ENCODE measurements around the gene ZNF362.

ZNF362 gene

DNA sequence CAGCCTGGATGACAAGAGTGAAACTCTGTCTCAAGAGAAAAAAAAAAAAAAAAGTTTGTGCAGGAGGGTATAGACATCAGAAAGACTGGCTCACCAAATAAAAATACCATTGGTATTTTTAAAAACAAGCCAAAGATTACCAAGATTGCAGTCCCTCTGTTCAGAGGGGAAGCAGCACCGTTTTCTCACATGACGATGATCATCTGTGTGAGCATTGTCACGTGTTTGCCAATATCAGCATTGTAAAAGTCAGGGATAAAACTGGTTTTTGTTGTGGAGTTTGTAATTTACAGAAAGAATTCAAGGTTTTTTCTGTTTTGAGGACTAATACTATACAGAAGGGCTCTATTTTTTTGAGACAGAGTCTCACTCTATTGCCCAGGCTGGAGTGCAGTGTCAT, 26.5 kb downstream of the ZNF362 start:
- POLR2A ChIA-PET, result no interaction called here
- H3K4me1 ChIP-seq (ENCODE audit: control insufficient read depth, insufficient read depth, low read length), result no peaks in the 10 kb centered on the region
- CTCF ChIA-PET, result interaction anchor here (1.8 to 3.6 kb wide), 2 partner anchors 11 to 13 kb away, joined by 5 to 16 read pairs; no protein-coding TSS in a partner anchor

More for the DNA sequence above, 26.5 kb downstream of the ZNF362 start:
- no peak overlapping the region for H3K4me3 ChIP-seq (ENCODE audit: low read depth, low read length)
- TF ChIP-seq, protein P1, sequence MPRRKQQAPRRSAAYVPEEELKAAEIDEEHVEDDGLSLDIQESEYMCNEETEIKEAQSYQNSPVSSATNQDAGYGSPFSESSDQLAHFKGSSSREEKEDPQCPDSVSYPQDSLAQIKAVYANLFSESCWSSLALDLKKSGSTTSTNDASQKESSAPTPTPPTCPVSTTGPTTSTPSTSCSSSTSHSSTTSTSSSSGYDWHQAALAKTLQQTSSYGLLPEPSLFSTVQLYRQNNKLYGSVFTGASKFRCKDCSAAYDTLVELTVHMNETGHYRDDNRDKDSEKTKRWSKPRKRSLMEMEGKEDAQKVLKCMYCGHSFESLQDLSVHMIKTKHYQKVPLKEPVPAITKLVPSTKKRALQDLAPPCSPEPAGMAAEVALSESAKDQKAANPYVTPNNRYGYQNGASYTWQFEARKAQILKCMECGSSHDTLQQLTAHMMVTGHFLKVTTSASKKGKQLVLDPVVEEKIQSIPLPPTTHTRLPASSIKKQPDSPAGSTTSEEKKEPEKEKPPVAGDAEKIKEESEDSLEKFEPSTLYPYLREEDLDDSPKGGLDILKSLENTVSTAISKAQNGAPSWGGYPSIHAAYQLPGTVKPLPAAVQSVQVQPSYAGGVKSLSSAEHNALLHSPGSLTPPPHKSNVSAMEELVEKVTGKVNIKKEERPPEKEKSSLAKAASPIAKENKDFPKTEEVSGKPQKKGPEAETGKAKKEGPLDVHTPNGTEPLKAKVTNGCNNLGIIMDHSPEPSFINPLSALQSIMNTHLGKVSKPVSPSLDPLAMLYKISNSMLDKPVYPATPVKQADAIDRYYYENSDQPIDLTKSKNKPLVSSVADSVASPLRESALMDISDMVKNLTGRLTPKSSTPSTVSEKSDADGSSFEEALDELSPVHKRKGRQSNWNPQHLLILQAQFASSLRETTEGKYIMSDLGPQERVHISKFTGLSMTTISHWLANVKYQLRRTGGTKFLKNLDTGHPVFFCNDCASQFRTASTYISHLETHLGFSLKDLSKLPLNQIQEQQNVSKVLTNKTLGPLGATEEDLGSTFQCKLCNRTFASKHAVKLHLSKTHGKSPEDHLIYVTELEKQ (tag by site-specific recombination; IDR thresholded peaks at IDR 0.05; ENCODE audit: borderline replicate concordance), result no peak
- no peak for TF ChIP-seq ZNF629 (tag by site-specific recombination; IDR thresholded peaks at IDR 0.05)
- TF ChIP-seq, protein P2, sequence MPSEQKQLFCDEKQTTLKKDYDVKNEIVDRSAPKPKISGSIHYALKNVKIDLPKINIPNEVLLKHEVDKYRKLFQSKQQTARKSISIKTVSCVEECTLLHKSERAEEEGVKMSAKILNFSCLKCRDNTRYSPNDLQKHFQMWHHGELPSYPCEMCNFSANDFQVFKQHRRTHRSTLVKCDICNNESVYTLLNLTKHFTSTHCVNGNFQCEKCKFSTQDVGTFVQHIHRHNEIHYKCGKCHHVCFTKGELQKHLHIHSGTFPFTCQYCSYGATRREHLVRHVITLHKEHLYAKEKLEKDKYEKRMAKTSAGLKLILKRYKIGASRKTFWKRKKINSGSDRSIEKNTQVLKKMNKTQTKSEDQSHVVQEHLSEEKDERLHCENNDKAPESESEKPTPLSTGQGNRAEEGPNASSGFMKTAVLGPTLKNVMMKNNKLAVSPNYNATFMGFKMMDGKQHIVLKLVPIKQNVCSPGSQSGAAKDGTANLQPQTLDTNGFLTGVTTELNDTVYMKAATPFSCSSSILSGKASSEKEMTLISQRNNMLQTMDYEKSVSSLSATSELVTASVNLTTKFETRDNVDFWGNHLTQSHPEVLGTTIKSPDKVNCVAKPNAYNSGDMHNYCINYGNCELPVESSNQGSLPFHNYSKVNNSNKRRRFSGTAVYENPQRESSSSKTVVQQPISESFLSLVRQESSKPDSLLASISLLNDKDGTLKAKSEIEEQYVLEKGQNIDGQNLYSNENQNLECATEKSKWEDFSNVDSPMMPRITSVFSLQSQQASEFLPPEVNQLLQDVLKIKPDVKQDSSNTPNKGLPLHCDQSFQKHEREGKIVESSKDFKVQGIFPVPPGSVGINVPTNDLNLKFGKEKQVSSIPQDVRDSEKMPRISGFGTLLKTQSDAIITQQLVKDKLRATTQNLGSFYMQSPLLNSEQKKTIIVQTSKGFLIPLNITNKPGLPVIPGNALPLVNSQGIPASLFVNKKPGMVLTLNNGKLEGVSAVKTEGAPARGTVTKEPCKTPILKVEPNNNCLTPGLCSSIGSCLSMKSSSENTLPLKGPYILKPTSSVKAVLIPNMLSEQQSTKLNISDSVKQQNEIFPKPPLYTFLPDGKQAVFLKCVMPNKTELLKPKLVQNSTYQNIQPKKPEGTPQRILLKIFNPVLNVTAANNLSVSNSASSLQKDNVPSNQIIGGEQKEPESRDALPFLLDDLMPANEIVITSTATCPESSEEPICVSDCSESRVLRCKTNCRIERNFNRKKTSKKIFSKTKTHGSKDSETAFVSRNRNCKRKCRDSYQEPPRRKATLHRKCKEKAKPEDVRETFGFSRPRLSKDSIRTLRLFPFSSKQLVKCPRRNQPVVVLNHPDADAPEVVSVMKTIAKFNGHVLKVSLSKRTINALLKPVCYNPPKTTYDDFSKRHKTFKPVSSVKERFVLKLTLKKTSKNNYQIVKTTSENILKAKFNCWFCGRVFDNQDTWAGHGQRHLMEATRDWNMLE (tag by site-specific recombination; conservative IDR thresholded peaks at IDR 0.05; ENCODE audit: low read depth), result no peak
- TF ChIP-seq, protein P3, sequence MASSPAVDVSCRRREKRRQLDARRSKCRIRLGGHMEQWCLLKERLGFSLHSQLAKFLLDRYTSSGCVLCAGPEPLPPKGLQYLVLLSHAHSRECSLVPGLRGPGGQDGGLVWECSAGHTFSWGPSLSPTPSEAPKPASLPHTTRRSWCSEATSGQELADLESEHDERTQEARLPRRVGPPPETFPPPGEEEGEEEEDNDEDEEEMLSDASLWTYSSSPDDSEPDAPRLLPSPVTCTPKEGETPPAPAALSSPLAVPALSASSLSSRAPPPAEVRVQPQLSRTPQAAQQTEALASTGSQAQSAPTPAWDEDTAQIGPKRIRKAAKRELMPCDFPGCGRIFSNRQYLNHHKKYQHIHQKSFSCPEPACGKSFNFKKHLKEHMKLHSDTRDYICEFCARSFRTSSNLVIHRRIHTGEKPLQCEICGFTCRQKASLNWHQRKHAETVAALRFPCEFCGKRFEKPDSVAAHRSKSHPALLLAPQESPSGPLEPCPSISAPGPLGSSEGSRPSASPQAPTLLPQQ (tag by site-specific recombination; IDR thresholded peaks at IDR 0.05), result no peak
- TF ChIP-seq SETDB1 (IDR thresholded peaks at IDR 0.05; ENCODE audit: insufficient read length, low read length), result no peak
- no peak for TF ChIP-seq GLI4 (tag by site-specific recombination; IDR thresholded peaks at IDR 0.05)
- TF ChIP-seq, protein P4, sequence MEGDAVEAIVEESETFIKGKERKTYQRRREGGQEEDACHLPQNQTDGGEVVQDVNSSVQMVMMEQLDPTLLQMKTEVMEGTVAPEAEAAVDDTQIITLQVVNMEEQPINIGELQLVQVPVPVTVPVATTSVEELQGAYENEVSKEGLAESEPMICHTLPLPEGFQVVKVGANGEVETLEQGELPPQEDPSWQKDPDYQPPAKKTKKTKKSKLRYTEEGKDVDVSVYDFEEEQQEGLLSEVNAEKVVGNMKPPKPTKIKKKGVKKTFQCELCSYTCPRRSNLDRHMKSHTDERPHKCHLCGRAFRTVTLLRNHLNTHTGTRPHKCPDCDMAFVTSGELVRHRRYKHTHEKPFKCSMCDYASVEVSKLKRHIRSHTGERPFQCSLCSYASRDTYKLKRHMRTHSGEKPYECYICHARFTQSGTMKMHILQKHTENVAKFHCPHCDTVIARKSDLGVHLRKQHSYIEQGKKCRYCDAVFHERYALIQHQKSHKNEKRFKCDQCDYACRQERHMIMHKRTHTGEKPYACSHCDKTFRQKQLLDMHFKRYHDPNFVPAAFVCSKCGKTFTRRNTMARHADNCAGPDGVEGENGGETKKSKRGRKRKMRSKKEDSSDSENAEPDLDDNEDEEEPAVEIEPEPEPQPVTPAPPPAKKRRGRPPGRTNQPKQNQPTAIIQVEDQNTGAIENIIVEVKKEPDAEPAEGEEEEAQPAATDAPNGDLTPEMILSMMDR (tag by site-specific recombination; IDR thresholded peaks at IDR 0.05), result no peak
- TF ChIP-seq ZNF585B (tag by site-specific recombination; IDR thresholded peaks at IDR 0.05), result no peak
- TF ChIP-seq ZNF792 (tag by site-specific recombination; IDR thresholded peaks at IDR 0.05), result no peak
- TF ChIP-seq SP2 (tag by site-specific recombination; IDR thresholded peaks at IDR 0.05), result no peak
- no peak for TF ChIP-seq ZNF140 (tag by site-specific recombination; IDR thresholded peaks at IDR 0.05)
- TF ChIP-seq KLF9 (tag by site-specific recombination; IDR thresholded peaks at IDR 0.05; ENCODE audit: low read depth), result no peak
- no peak for TF ChIP-seq SP3 (tag by site-specific recombination; IDR thresholded peaks at IDR 0.05)
- TF ChIP-seq, protein P5, sequence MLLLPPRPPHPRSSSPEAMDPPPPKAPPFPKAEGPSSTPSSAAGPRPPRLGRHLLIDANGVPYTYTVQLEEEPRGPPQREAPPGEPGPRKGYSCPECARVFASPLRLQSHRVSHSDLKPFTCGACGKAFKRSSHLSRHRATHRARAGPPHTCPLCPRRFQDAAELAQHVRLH (tag by site-specific recombination; IDR thresholded peaks at IDR 0.05), result no peak
- TF ChIP-seq ZBTB17 (tag by site-specific recombination; IDR thresholded peaks at IDR 0.05), result no peak
- no peak for TF ChIP-seq ZNF391 (tag by site-specific recombination; IDR thresholded peaks at IDR 0.05; ENCODE audit: borderline replicate concordance, low read depth)
- no peak for TF ChIP-seq YY2 (tag by site-specific recombination; IDR thresholded peaks at IDR 0.05)
- no peak for TF ChIP-seq ZNF664 (tag by site-specific recombination; IDR thresholded peaks at IDR 0.05)
- TF ChIP-seq ZNF354C (tag by site-specific recombination; IDR thresholded peaks at IDR 0.05; ENCODE audit: borderline replicate concordance, low read depth), result no peak
- no peak for TF ChIP-seq ZNF426 (tag by site-specific recombination; IDR thresholded peaks at IDR 0.05)
- H3K36me3 ChIP-seq (ENCODE audit: control insufficient read depth in 2 of 2, insufficient read depth in 1 of 2, low read length in 2 of 2), result peaks cover 8 to 52% of the 10 kb centered on the region in 2 experiments; a peak in 2 of 3 replicates
- no peaks in the 10 kb centered on the region for H3K9me3 ChIP-seq (ENCODE audit: control insufficient read depth, insufficient read depth, low read depth, low read length)
- H3K27ac ChIP-seq (ENCODE audit: extremely low read depth, low read depth, low read length), result no peak overlapping the region

Data from HEK293 (cell line).